GM12891 (cell line): ENCODE data around the gene ACTR10.

ENCODE experiments used
- POLR2AphosphoS5 ChIP-seq: IDR thresholded peaks from 2 replicates; pipeline ENCODE4 v1.6.1; 2011; ENCODE audit warnings: low read depth, low read length, control low read depth
- TAF1 ChIP-seq: IDR thresholded peaks from 2 replicates; pipeline ENCODE4 v1.6.1; 2011; ENCODE audit warnings: low read depth, low read length, control low read depth

DNA sequence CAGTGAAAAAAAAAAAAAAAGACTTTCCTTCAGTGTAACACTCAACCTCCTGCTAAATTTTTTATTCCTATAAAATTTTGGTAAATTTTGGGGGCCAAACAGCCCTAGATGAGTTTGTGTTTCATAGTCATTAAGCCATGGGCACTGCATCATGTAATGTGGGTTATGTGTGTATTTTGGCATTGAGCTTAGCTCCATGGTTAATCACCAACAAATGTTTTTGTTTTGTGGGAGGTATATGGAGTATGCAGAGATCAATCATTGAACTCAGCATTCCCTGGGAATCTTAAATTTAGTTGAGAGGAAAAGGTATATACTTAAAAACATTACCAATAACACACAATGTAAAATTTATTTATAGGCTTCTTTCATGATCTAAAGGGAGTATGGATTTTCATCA, 39.4 kb upstream of the ACTR10 start:
- no peak for TF ChIP-seq TAF1
- no peak for TF ChIP-seq POLR2AphosphoS5
